SK-N-SH (cell line): ENCODE data around the gene TSBP1. TPM values are rescaled to one million over a fixed set of nuclear protein-coding genes. Genes with fewer than 3 reads are reported as not detected.

Experiments used
- CTCF ChIA-PET: fragments of 300-600, 350-600 bp; formaldehyde crosslinking; extraction: SDS; loops from one replicate; lab custom pipeline; 2021; lab: Yijun Ruan, JAX
- POLR2A ChIA-PET: fragments of 350-600 bp; sonication (Branson Sonifier 250); formaldehyde crosslinking; extraction: SDS; loops from one replicate; lab custom pipeline; 2020; ENCODE audit warnings: antibody characterized with exemption, inconsistent platforms; lab: Yijun Ruan, JAX
- DNase-seq: peaks from one replicate; pipeline ENCODE4 v3.0.0; 2012
- H2AFZ ChIP-seq: fragments of 200-600 bp; sonication (generic); 2 replicates; pipeline ENCODE4 v1.8.1; 2016; ENCODE audit warnings: antibody characterized with exemption, mild to moderate bottlenecking, low read depth
- H3F3A ChIP-seq: fragments of 200-600 bp; sonication (generic); replicated peaks from 2 replicates; pipeline ENCODE3; 2016; ENCODE audit warnings: antibody characterized with exemption, mild to moderate bottlenecking; ENCODE audit not compliant: insufficient read depth
- H3K27ac ChIP-seq, 2 experiments: fragments of 200-500 bp in 1 of 2; fragments of 200-600 bp in 1 of 2; sonication (Bioruptor generic) in 1 of 2; sonication (generic), shearing (Covaris generic) in 1 of 2; 2 replicates each; pipeline versions ENCODE4 v1.5.1 to v1.6.1; 2014 to 2016; ENCODE audit warnings: low read depth in 2 of 2, inconsistent platforms in 1 of 2, low read length in 1 of 2, mild to moderate bottlenecking in 1 of 2, mixed read lengths in 1 of 2
- H3K27me3 ChIP-seq: fragments of 200-600 bp; sonication (generic), shearing (Covaris generic); 2 replicates; pipeline ENCODE4 v1.6.1; 2016; ENCODE audit warnings: mixed run types; ENCODE audit not compliant: insufficient read depth
- H3K36me3 ChIP-seq, 2 experiments: fragments of 200-500 bp in 1 of 2; fragments of 200-600 bp in 1 of 2; sonication (Bioruptor generic) in 1 of 2; sonication (generic) in 1 of 2; replicated peaks in 1 of 2; 2 replicates each; pipeline versions ENCODE3 to v1.5.1; 2014 to 2016; ENCODE audit warnings: low read length in 1 of 2, mild to moderate bottlenecking in 1 of 2; ENCODE audit not compliant: insufficient read depth in 2 of 2, control insufficient read depth in 1 of 2
- H3K4me1 ChIP-seq, 2 experiments: fragments of 200-500 bp in 1 of 2; fragments of 200-600 bp in 1 of 2; sonication (Bioruptor generic) in 1 of 2; sonication (generic), shearing (Covaris generic) in 1 of 2; 2 replicates each; pipeline versions ENCODE4 v1.5.1 to v1.6.1; 2014 to 2016; ENCODE audit warnings: low read depth in 1 of 2, low read length in 1 of 2, mixed run types in 1 of 2; ENCODE audit not compliant: insufficient read depth in 2 of 2, control insufficient read depth in 1 of 2
- H3K4me2 ChIP-seq: fragments of 200-600 bp; sonication (generic), shearing (Covaris generic); 2 replicates; pipeline ENCODE4 v1.6.1; 2017; ENCODE audit warnings: mixed run types
- H3K4me3 ChIP-seq, 2 experiments: fragments of 200-500 bp in 1 of 2; fragments of 200-600 bp in 1 of 2; sonication (Bioruptor generic) in 1 of 2; sonication (generic), shearing (Covaris generic) in 1 of 2; 2 replicates each; pipeline versions ENCODE4 v1.5.1 to v1.8.1; 2014 to 2016; ENCODE audit warnings: low read depth in 2 of 2, inconsistent platforms in 1 of 2, low read length in 1 of 2, mild to moderate bottlenecking in 1 of 2, mixed read lengths in 1 of 2, moderate library complexity in 1 of 2
- H3K79me2 ChIP-seq: fragments of 200-600 bp; sonication (generic); 2 replicates; pipeline ENCODE4 v1.8.1; 2017; ENCODE audit warnings: mild to moderate bottlenecking; ENCODE audit not compliant: insufficient read depth
- H3K9ac ChIP-seq: fragments of 200-600 bp; sonication (generic); 2 replicates; pipeline ENCODE4 v1.6.1; 2017; ENCODE audit warnings: mixed run types
- H3K9me2 ChIP-seq: fragments of 200-600 bp; sonication (generic); 2 replicates; pipeline ENCODE4 v1.6.1; 2017; ENCODE audit warnings: mixed run types
- H3K9me3 ChIP-seq: fragments of 200-600 bp; sonication (generic); 2 replicates; pipeline ENCODE4 v1.6.1; 2017; ENCODE audit warnings: mixed run types, mild to moderate bottlenecking, moderate library complexity
- H4K20me1 ChIP-seq: fragments of 200-600 bp; sonication (generic); 2 replicates; pipeline ENCODE4 v1.6.1; 2017; ENCODE audit warnings: mild to moderate bottlenecking, mixed run types; ENCODE audit not compliant: insufficient read depth
- CHD2 ChIP-seq: fragments of 150-350 bp; IDR thresholded peaks from 2 replicates; pipeline ENCODE4 v1.6.1; 2018; ENCODE audit warnings: low read length; ENCODE audit not compliant: partially characterized antibody
- ELF1 ChIP-seq: IDR thresholded peaks from 2 replicates; pipeline ENCODE4 v1.4.0; 2012
- FOXJ3 ChIP-seq: sonication (generic); formaldehyde crosslinking; IDR thresholded peaks from 2 replicates; pipeline ENCODE4 v1.5.1; 2020; ENCODE audit warnings: mild to moderate bottlenecking, missing genetic modification reagents
- FOXM1 ChIP-seq: IDR thresholded peaks from 2 replicates; pipeline ENCODE4 v1.4.0; 2012; ENCODE audit warnings: low read depth, mild to moderate bottlenecking
- GABPA ChIP-seq: IDR thresholded peaks from 2 replicates; pipeline ENCODE4 v1.4.0; 2012; ENCODE audit warnings: low read depth, mild to moderate bottlenecking
- GATA2 ChIP-seq: sonication (generic); formaldehyde crosslinking; IDR thresholded peaks from 2 replicates; pipeline ENCODE4 v1.5.0; 2020; ENCODE audit warnings: mild to moderate bottlenecking, missing genetic modification reagents
- MEF2A ChIP-seq: IDR thresholded peaks from 2 replicates; pipeline ENCODE4 v1.4.0; 2012; ENCODE audit warnings: low read depth, borderline replicate concordance
- MXI1 ChIP-seq: IDR thresholded peaks from 2 replicates; pipeline ENCODE4 v1.6.1; 2012; ENCODE audit warnings: mild to moderate bottlenecking, low read depth, low read length, improper control_type of control experiment
- NFIC ChIP-seq: IDR thresholded peaks from 2 replicates; pipeline ENCODE4 v1.4.0; 2012; ENCODE audit warnings: borderline replicate concordance
- NRF1 ChIP-seq: IDR thresholded peaks from 2 replicates; pipeline ENCODE4 v1.6.1; 2012; ENCODE audit warnings: low read depth, mild to moderate bottlenecking, low read length
- POLR2AphosphoS5 ChIP-seq: IDR thresholded peaks from 2 replicates; pipeline ENCODE4 v1.6.1; 2012; ENCODE audit warnings: low read depth, low read length
- RFX5 ChIP-seq: IDR thresholded peaks from 2 replicates; pipeline ENCODE4 v1.6.1; 2012; ENCODE audit warnings: mild to moderate bottlenecking, improper control_type of control experiment, low read length
- SIN3A ChIP-seq: IDR thresholded peaks from 2 replicates; pipeline ENCODE4 v1.6.1; 2012; ENCODE audit warnings: low read depth, mild to moderate bottlenecking, low read length, moderate library complexity, borderline replicate concordance
- TCF12 ChIP-seq: IDR thresholded peaks from 2 replicates; pipeline ENCODE4 v1.4.0; 2012
- TEAD4 ChIP-seq: IDR thresholded peaks from 2 replicates; pipeline ENCODE4 v1.4.0; 2012; ENCODE audit warnings: mild to moderate bottlenecking, borderline replicate concordance; ENCODE audit not compliant: insufficient read depth
- polyA plus RNA-seq, 3 experiments: library from polyadenylated mRNA; depleted of rRNA; stranded (reverse); fragments of >200 nt; gene quantifications; 2 replicates each; pipeline ENCODE4 v1.2.3, GENCODE V29; 2012
- TF ChIP-seq, protein P1 (sequence below): IDR thresholded peaks from 2 replicates; pipeline ENCODE4 v1.4.0; 2012; ENCODE audit warnings: low read depth, borderline replicate concordance
- TF ChIP-seq, protein P2 (sequence below): fragments of 150-350 bp; IDR thresholded peaks from 2 replicates; pipeline ENCODE4 v1.6.1; 2016; ENCODE audit warnings: mild to moderate bottlenecking, low read depth, low read length
- TF ChIP-seq, protein P3 (sequence below): fragments of 150-350 bp; IDR thresholded peaks from 2 replicates; pipeline ENCODE4 v1.6.1; 2017; ENCODE audit warnings: antibody characterized with exemption, low read length, low read depth, borderline replicate concordance
- TF ChIP-seq, protein P4 (sequence below): IDR thresholded peaks from 2 replicates; pipeline ENCODE4; 2012
- TF ChIP-seq, protein P5 (sequence below): IDR thresholded peaks from 2 replicates; pipeline ENCODE4 v1.4.0; 2012; ENCODE audit warnings: low read depth

The TSBP1 gene
- polyA plus RNA-seq, 1 of the 3 experiments (the other 2 are of a cell fraction), result not detected

DNA sequence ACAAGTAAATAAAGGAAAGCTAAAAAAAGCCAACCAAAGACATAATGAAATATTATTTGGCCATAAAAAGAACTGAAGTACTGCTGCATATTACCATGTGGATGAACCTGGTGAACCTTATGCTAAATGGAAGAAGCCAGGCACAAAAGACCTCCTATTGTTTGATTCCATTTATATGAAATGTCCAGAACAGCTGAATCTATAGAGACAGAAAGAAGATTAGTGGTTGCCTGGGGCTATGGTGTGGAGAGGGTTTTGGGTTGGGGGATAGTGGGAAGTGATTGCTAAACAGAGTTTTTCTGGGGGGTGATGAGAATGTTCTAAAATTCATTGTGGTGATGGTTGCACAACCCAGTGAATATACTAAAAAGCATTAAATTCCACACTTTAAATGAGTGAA lies 53.2 kb downstream of the TSBP1 start:
- no peaks in the 10 kb centered on the region for H3K9me2 ChIP-seq
- TF ChIP-seq TCF12 (no peak), GABPA (no peak), GATA2 (no peak), ELF1 (no peak), POLR2AphosphoS5 (no peak), MEF2A (no peak), TEAD4 (no peak), FOXM1 (no peak), FOXJ3 (no peak), NRF1 (no peak), CHD2 (no peak), SIN3A (no peak), RFX5 (no peak), MXI1 (no peak), NFIC (no peak)
- TF ChIP-seq, protein P1, sequence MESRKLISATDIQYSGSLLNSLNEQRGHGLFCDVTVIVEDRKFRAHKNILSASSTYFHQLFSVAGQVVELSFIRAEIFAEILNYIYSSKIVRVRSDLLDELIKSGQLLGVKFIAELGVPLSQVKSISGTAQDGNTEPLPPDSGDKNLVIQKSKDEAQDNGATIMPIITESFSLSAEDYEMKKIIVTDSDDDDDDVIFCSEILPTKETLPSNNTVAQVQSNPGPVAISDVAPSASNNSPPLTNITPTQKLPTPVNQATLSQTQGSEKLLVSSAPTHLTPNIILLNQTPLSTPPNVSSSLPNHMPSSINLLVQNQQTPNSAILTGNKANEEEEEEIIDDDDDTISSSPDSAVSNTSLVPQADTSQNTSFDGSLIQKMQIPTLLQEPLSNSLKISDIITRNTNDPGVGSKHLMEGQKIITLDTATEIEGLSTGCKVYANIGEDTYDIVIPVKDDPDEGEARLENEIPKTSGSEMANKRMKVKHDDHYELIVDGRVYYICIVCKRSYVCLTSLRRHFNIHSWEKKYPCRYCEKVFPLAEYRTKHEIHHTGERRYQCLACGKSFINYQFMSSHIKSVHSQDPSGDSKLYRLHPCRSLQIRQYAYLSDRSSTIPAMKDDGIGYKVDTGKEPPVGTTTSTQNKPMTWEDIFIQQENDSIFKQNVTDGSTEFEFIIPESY, result no peak
- TF ChIP-seq, protein P2, sequence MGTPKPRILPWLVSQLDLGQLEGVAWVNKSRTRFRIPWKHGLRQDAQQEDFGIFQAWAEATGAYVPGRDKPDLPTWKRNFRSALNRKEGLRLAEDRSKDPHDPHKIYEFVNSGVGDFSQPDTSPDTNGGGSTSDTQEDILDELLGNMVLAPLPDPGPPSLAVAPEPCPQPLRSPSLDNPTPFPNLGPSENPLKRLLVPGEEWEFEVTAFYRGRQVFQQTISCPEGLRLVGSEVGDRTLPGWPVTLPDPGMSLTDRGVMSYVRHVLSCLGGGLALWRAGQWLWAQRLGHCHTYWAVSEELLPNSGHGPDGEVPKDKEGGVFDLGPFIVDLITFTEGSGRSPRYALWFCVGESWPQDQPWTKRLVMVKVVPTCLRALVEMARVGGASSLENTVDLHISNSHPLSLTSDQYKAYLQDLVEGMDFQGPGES, result no peak
- TF ChIP-seq, protein P3, sequence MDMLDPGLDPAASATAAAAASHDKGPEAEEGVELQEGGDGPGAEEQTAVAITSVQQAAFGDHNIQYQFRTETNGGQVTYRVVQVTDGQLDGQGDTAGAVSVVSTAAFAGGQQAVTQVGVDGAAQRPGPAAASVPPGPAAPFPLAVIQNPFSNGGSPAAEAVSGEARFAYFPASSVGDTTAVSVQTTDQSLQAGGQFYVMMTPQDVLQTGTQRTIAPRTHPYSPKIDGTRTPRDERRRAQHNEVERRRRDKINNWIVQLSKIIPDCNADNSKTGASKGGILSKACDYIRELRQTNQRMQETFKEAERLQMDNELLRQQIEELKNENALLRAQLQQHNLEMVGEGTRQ, result no peak
- TF ChIP-seq, protein P4, sequence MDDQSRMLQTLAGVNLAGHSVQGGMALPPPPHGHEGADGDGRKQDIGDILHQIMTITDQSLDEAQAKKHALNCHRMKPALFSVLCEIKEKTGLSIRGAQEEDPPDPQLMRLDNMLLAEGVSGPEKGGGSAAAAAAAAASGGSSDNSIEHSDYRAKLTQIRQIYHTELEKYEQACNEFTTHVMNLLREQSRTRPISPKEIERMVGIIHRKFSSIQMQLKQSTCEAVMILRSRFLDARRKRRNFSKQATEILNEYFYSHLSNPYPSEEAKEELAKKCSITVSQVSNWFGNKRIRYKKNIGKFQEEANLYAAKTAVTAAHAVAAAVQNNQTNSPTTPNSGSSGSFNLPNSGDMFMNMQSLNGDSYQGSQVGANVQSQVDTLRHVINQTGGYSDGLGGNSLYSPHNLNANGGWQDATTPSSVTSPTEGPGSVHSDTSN, result no peak
- TF ChIP-seq, protein P5, sequence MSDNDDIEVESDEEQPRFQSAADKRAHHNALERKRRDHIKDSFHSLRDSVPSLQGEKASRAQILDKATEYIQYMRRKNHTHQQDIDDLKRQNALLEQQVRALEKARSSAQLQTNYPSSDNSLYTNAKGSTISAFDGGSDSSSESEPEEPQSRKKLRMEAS, result no peak
- TF ChIP-seq, all 33 proteins: peak for 0

More for the DNA sequence above, 53.2 kb downstream of the TSBP1 start:
- no peak overlapping the region for H3K4me2 ChIP-seq
- no peak overlapping the region for H2AFZ ChIP-seq
- H3F3A ChIP-seq, result no peaks in the 10 kb centered on the region
- DNase-seq, result no peak
- H3K27ac ChIP-seq, result no peak overlapping the region
- no peak overlapping the region for H3K4me3 ChIP-seq
- ChIA-PET CTCF (no interaction called here), POLR2A (no interaction called here)
- 0 out of 2 replicates have a peak, but pooled peaks cover 13% of the 10 kb centered on the region for H3K27me3 ChIP-seq
- H3K9ac ChIP-seq, result no peak overlapping the region
- H3K4me1 ChIP-seq, result no peaks in the 10 kb centered on the region
- H4K20me1 ChIP-seq, result no peaks in the 10 kb centered on the region
- no peaks in the 10 kb centered on the region for H3K9me3 ChIP-seq
- H3K36me3 ChIP-seq, result no peaks in the 10 kb centered on the region
- no peaks in the 10 kb centered on the region for H3K79me2 ChIP-seq
